H1 (cell line): ENCODE data around the gene VASN. TPM values are rescaled to one million over a fixed set of nuclear protein-coding genes. Genes with fewer than 3 reads are reported as not detected.

Source experiments
- CTCF ChIA-PET: fragments of 300-600 bp; sonication (Branson Sonifier 250); formaldehyde crosslinking; loops from one replicate; lab custom pipeline; 2021; ENCODE audit not compliant: partially characterized antibody; lab: Charles Lee
- POLR2A ChIA-PET: fragments of 300-600 bp; sonication (Branson Sonifier 250); formaldehyde crosslinking; loops from one replicate; lab custom pipeline; 2021; ENCODE audit warnings: inconsistent platforms; ENCODE audit not compliant: partially characterized antibody; lab: Charles Lee
- DNase-seq, 2 experiments: peaks; one replicate each; pipeline versions ENCODE4 v3.0.0 to v3.0.0-alpha.2; 2010 to 2022; ENCODE audit warnings: low spot score in 2 of 2, low read depth in 1 of 2, mixed read lengths in 1 of 2
- FAIRE-seq: peaks from 2 replicates; lab custom pipeline; 2011; peaks lifted over from hg19 to GRCh38; lab: Jason Lieb, UNC
- H2AFZ ChIP-seq: 2 replicates; pipeline ENCODE4 v1.8.1; 2012; ENCODE audit warnings: low read length, inconsistent platforms
- H2AK5ac ChIP-seq: 2 replicates; pipeline ENCODE4 v1.6.1; 2013; ENCODE audit warnings: low read depth, low read length
- H2BK120ac ChIP-seq: replicated peaks from 2 replicates; pipeline ENCODE3; 2013; ENCODE audit warnings: low read depth, low read length, inconsistent platforms
- H2BK12ac ChIP-seq: 2 replicates; pipeline ENCODE4 v1.6.1; 2013; ENCODE audit warnings: low read depth, low read length
- H2BK15ac ChIP-seq: 2 replicates; pipeline ENCODE4 v1.6.1; 2013; ENCODE audit warnings: low read length
- H2BK20ac ChIP-seq: 2 replicates; pipeline ENCODE4 v1.6.1; 2013; ENCODE audit warnings: low read length
- H2BK5ac ChIP-seq: 2 replicates; pipeline ENCODE4 v1.6.1; 2013; ENCODE audit warnings: low read depth, low read length
- H3K14ac ChIP-seq: 2 replicates; pipeline ENCODE4 v1.6.1; 2013; ENCODE audit warnings: inconsistent platforms; ENCODE audit not compliant: insufficient read length
- H3K18ac ChIP-seq: 2 replicates; pipeline ENCODE4 v1.6.1; 2013; ENCODE audit warnings: low read length; ENCODE audit errors: extremely low read depth
- H3K23ac ChIP-seq: 2 replicates; pipeline ENCODE4 v1.6.1; 2013; ENCODE audit warnings: inconsistent platforms; ENCODE audit not compliant: insufficient read length
- H3K23me2 ChIP-seq: 2 replicates; pipeline ENCODE4 v1.6.1; 2013; ENCODE audit warnings: low read depth, low read length
- H3K27ac ChIP-seq: 2 replicates; pipeline ENCODE4 v1.6.1; 2011; ENCODE audit warnings: low read depth, low read length, inconsistent platforms
- H3K27me3 ChIP-seq, 4 experiments: replicated peaks in 1 of 4; 1 replicate in 1 of 4; 2 replicates in 3 of 4; pipeline versions ENCODE4 v1.6.1 to v1.8.1; 2011 to 2013; ENCODE audit warnings: low read length in 3 of 4, mild to moderate bottlenecking in 3 of 4, inconsistent platforms in 2 of 4, mixed read lengths in 2 of 4, moderate library complexity in 1 of 4; ENCODE audit not compliant: control insufficient read depth in 3 of 4, insufficient read depth in 3 of 4; ENCODE audit errors: extremely low read depth in 1 of 4
- H3K36me3 ChIP-seq, 4 experiments: 2 replicates each; pipeline versions ENCODE4 v1.6.1 to v1.8.1; 2011 to 2013; ENCODE audit warnings: mild to moderate bottlenecking in 4 of 4, low read length in 3 of 4, moderate library complexity in 2 of 4, control low read depth in 1 of 4, inconsistent platforms in 1 of 4; ENCODE audit not compliant: insufficient read depth in 4 of 4, control insufficient read depth in 2 of 4
- H3K4ac ChIP-seq: replicated peaks from 2 replicates; pipeline ENCODE3; 2013; ENCODE audit warnings: low read length, low read depth, mixed read lengths, inconsistent platforms; ENCODE audit not compliant: insufficient read length
- H3K4me1 ChIP-seq, 4 experiments: replicated peaks in 1 of 4; 1 replicate in 1 of 4; 2 replicates in 3 of 4; pipeline versions ENCODE4 v1.6.1 to v1.8.1; 2011 to 2013; ENCODE audit warnings: low read length in 3 of 4, inconsistent platforms in 2 of 4, mixed read lengths in 1 of 4; ENCODE audit not compliant: insufficient read depth in 4 of 4, control insufficient read depth in 3 of 4
- H3K4me2 ChIP-seq, 2 experiments: 2 replicates each; pipeline versions ENCODE4 v1.6.1 to v1.8.1; 2011 to 2013; ENCODE audit warnings: low read depth in 2 of 2, low read length in 2 of 2, control low read depth in 1 of 2, inconsistent platforms in 1 of 2, mild to moderate bottlenecking in 1 of 2; ENCODE audit not compliant: insufficient read depth in 1 of 2
- H3K4me3 ChIP-seq, 4 experiments: fragments of 200-600, 300-600 bp in 1 of 4; sonication (generic), shearing (Covaris generic), sonication (Bioruptor Twin) in 1 of 4; 2 replicates each; pipeline versions ENCODE4 v1.5.1 to v1.8.1; 2011 to 2016; ENCODE audit warnings: low read length in 4 of 4, low read depth in 3 of 4, control low read depth in 2 of 4, inconsistent platforms in 2 of 4, mild to moderate bottlenecking in 2 of 4, mixed read lengths in 1 of 4, moderate library complexity in 1 of 4; ENCODE audit not compliant: insufficient read depth in 2 of 4; ENCODE audit errors: extremely low read depth in 1 of 4
- H3K56ac ChIP-seq: replicated peaks from 2 replicates; pipeline ENCODE3; 2013; ENCODE audit warnings: low read depth, mild to moderate bottlenecking, mixed read lengths, low read length, inconsistent platforms; ENCODE audit not compliant: insufficient read length
- H3K79me1 ChIP-seq: 2 replicates; pipeline ENCODE4 v1.6.1; 2013; ENCODE audit warnings: low read depth, low read length, control low read depth
- H3K79me2 ChIP-seq, 2 experiments: 2 replicates each; pipeline versions ENCODE4 v1.6.1 to v1.8.1; 2012 to 2013; ENCODE audit warnings: low read length in 2 of 2, mild to moderate bottlenecking in 2 of 2, inconsistent platforms in 1 of 2; ENCODE audit not compliant: insufficient read depth in 2 of 2, control insufficient read depth in 1 of 2
- H3K9ac ChIP-seq, 4 experiments: replicated peaks in 1 of 4; 1 replicate in 1 of 4; 2 replicates in 3 of 4; pipeline versions ENCODE4 v1.6.1 to v1.8.1; 2011 to 2013; ENCODE audit warnings: low read depth in 3 of 4, low read length in 3 of 4, control low read depth in 2 of 4, mild to moderate bottlenecking in 2 of 4, moderate library complexity in 2 of 4, inconsistent platforms in 1 of 4; ENCODE audit errors: extremely low read depth in 1 of 4
- H3K9me3 ChIP-seq, 2 experiments: 2 replicates each; pipeline versions ENCODE4 v1.6.1 to v1.8.1; 2012 to 2013; ENCODE audit warnings: mild to moderate bottlenecking in 2 of 2, moderate library complexity in 2 of 2, control low read depth in 1 of 2, inconsistent platforms in 1 of 2, low read depth in 1 of 2, low read length in 1 of 2, mixed read lengths in 1 of 2; ENCODE audit not compliant: insufficient read depth in 2 of 2
- H4K20me1 ChIP-seq, 2 experiments: replicated peaks in 1 of 2; 2 replicates each; pipeline versions ENCODE3 to v1.8.1; 2011 to 2013; ENCODE audit warnings: inconsistent platforms in 2 of 2, low read length in 2 of 2, mild to moderate bottlenecking in 1 of 2; ENCODE audit not compliant: insufficient read depth in 2 of 2, control insufficient read depth in 1 of 2
- H4K5ac ChIP-seq: 2 replicates; pipeline ENCODE4 v1.6.1; 2013; ENCODE audit warnings: low read length, low read depth, mixed read lengths, inconsistent platforms; ENCODE audit not compliant: insufficient read length
- H4K8ac ChIP-seq: 2 replicates; pipeline ENCODE4 v1.8.0; 2013; ENCODE audit warnings: mild to moderate bottlenecking, moderate library complexity, low read length, inconsistent platforms; ENCODE audit not compliant: insufficient read depth; ENCODE audit errors: extremely low read depth
- H4K91ac ChIP-seq: replicated peaks from 2 replicates; pipeline ENCODE3; 2013; ENCODE audit warnings: low read length, mixed read lengths, inconsistent platforms; ENCODE audit not compliant: insufficient read length
- CTBP2 ChIP-seq: IDR thresholded peaks from 2 replicates; pipeline ENCODE4 v1.7.0; 2011; ENCODE audit warnings: borderline replicate concordance, mild to moderate bottlenecking, moderate library complexity, mixed read lengths, low read length; ENCODE audit not compliant: insufficient read depth, insufficient read length
- E2F6 ChIP-seq: IDR thresholded peaks from 2 replicates; pipeline ENCODE4 v1.6.1; 2012; ENCODE audit warnings: inconsistent platforms
- GABPA ChIP-seq: IDR thresholded peaks from 2 replicates; pipeline ENCODE4 v1.6.1; 2011; ENCODE audit warnings: mild to moderate bottlenecking, low read length, moderate library complexity, borderline replicate concordance; ENCODE audit not compliant: insufficient read depth
- KDM1A ChIP-seq: fragments of 200-600, 300-600 bp; sonication (generic); IDR thresholded peaks from 2 replicates; pipeline ENCODE4 v1.7.1; 2016; ENCODE audit warnings: mild to moderate bottlenecking, low read length, borderline replicate concordance
- RAD21 ChIP-seq, 2 experiments: IDR thresholded peaks in 1 of 2; conservative IDR thresholded peaks in 1 of 2; 2 replicates each; pipeline ENCODE4 v1.6.1; 2011; ENCODE audit warnings: low read depth in 2 of 2, low read length in 2 of 2, improper control_type of control experiment in 1 of 2, inconsistent platforms in 1 of 2, mild to moderate bottlenecking in 1 of 2, moderate library complexity in 1 of 2
- SP1 ChIP-seq: IDR thresholded peaks from 2 replicates; pipeline ENCODE4 v1.6.1; 2011; ENCODE audit warnings: low read depth, low read length
- TEAD4 ChIP-seq: IDR thresholded peaks from 2 replicates; pipeline ENCODE4 v1.6.1; 2012; ENCODE audit warnings: low read depth, low read length, inconsistent platforms, mixed read lengths
- WGBS, 2 experiments: shearing (Covaris generic) in 1 of 2; methylation state at CpG; one replicate each; pipeline versions ENCODE4 v1.1.6 to v1.1.7; 2013 to 2015; ENCODE audit warnings: low lambda C conversion rate in 2 of 2, mixed read lengths in 2 of 2, inconsistent platforms in 1 of 2, low coverage in 1 of 2, missing lambda C conversion rate in 1 of 2; ENCODE audit not compliant: insufficient replicate concordance in 2 of 2, insufficient coverage in 1 of 2, insufficient read length in 1 of 2; ENCODE audit errors: extremely low coverage in 1 of 2, missing lambda C conversion rate in 1 of 2; 5-methylcytosine and 5-hydroxymethylcytosine counted together
- polyA plus RNA-seq, 7 experiments: library from polyadenylated mRNA; depleted of rRNA in 3 of 7; stranded (reverse) in 5 of 7; unstranded in 2 of 7; fragments of >200 nt in 5 of 7; fragments of 200-250 nt in 2 of 7; gene quantifications; 1 replicate in 5 of 7; 2 replicates in 1 of 7; 4 replicates in 1 of 7; pipeline versions ENCODE4 v1.2.1 to v1.2.3, GENCODE V29; 2011 to 2013; ENCODE audit warnings: missing spikeins in 2 of 7, mixed read lengths in 2 of 7
- total RNA-seq: library from RNA; stranded (reverse); fragmentation: NEBNext Ultra II Directional; extraction: Animal tissue kit (Norgen Biotek cat#: 25700); gene quantifications from 2 replicates; pipeline ENCODE4 v1.2.1, GENCODE V29; 2021

The VASN gene
- total and polyA plus RNA-seq, 2 of the 8 experiments (the other 6 are each of a cell fraction or from before 2014, with no cell fraction given) = 9.6 to 11.3 TPM

GRCh38 chr16:4409081-4409932 is 37.7 kb downstream of the VASN start:
- Histone ChIP-seq H3K23me2 (no peaks in the 10 kb centered on the region), H4K91ac (no peak overlapping the region), H3K23ac (no peak overlapping the region), H3K36me3 (no peaks in the 10 kb centered on the region; a peak in 1 of 8 replicates), H3K4me1 (peaks cover 0 to 4% (median 0%) of the 10 kb centered on the region in 4 experiments; a peak in 3 of 7 replicates), H4K8ac (no peak overlapping the region), H3K56ac (no peak overlapping the region), H3K79me1 (0 out of 2 replicates have a peak, but pooled peaks cover 3% of the 10 kb centered on the region), H2BK5ac (peak overlapping the region; percentile 5; the same call in 1 of the 2 replicates), H3K18ac (no peak overlapping the region), H3K4ac (no peak overlapping the region), H3K27me3 (no peaks in the 10 kb centered on the region), H2AK5ac (no peak overlapping the region), H3K4me3 (no peak overlapping the region), H2BK12ac (no peak overlapping the region), H2BK120ac (no peak overlapping the region), H2BK20ac (no peak overlapping the region), H3K79me2 (no peaks in the 10 kb centered on the region), H4K20me1 (peaks cover 0 to 11% of the 10 kb centered on the region in 2 experiments), H2AFZ (no peak overlapping the region), H3K14ac (no peak overlapping the region), H3K27ac (no peak overlapping the region), H3K9ac (no peak overlapping the region; a peak in 1 of 7 replicates), H3K4me2 (no peak overlapping the region), H2BK15ac (no peak overlapping the region), H4K5ac (no peak overlapping the region), H3K9me3 (no peaks in the 10 kb centered on the region)
- FAIRE-seq (no peak), DNase-seq (peak in 1 of 2 experiments; percentile 49)
- POLR2A ChIA-PET = interaction anchor here (1.5 to 1.7 kb wide), 2 partner anchors 53 to 59 kb away, joined by 3 to 6 read pairs; no protein-coding TSS in a partner anchor
- 89% methylated on average over 17 of the region's 19 CpGs; no CpG with 5 or more reads in 1 of the 2 experiments for WGBS, 2 experiments
- CTCF ChIA-PET = interaction anchor here (0.6 to 17.2 kb wide), 14 partner anchors 6 to 556 kb away, joined by 3 to 659 read pairs (median 4); no protein-coding TSS in a partner anchor
- TF ChIP-seq CTBP2 (no peak), KDM1A (no peak), TEAD4 (peak; percentile 47; the same call in 1 of the 2 replicates), GABPA (no peak), E2F6 (no peak), SP1 (no peak), RAD21 (IDR thresholded peaks at IDR 0.05 in 1 of 2, conservative IDR thresholded peaks at IDR 0.05 in 1 of 2; ENCODE audit: low read depth in 2 of 2, low read length in 2 of 2) (peak; percentile 17 to 43; a peak in 2 of 4 replicates)
